Measurements from ENCODE around the gene TNIK.
"Not testable (repeated sequence)": the region's sequence is repeated elsewhere in the genome, so short reads cannot be mapped to it uniquely, and the experiment has no call there.

TNIK gene

GRCh38 chr3:171155122-171155700, 305.0 kb downstream of the TNIK start:
- no peak for DNase-seq

GRCh38 chr3:171150945-171151344, 309.3 kb downstream of the TNIK start:
- DNase-seq = no peak

- no peak for DNase-seq
Observed at GRCh38 chr3:171149526-171150116, 310.6 kb downstream of the TNIK start.

- no peak for DNase-seq
Observed at GRCh38 chr3:171145798-171146197, 314.4 kb downstream of the TNIK start.

- no peak for DNase-seq
Observed at GRCh38 chr3:171142985-171143384, 317.2 kb downstream of the TNIK start.

- no peak for DNase-seq
Observed at GRCh38 chr3:171140246-171140645, 320.0 kb downstream of the TNIK start.

- no peak for DNase-seq
Observed at GRCh38 chr3:171138027-171138426, 322.2 kb downstream of the TNIK start.

GRCh38 chr3:171135549-171135948, 324.7 kb downstream of the TNIK start:
- DNase-seq = no peak

- DNase-seq = no peak
Observed at GRCh38 chr3:171133796-171134569, 326.2 kb downstream of the TNIK start.

GRCh38 chr3:171133337-171133736, 326.9 kb downstream of the TNIK start:
- DNase-seq = no peak

- DNase-seq = no peak
Observed at GRCh38 chr3:171132873-171133272, 327.3 kb downstream of the TNIK start.

- DNase-seq = no peak
Observed at GRCh38 chr3:171129827-171130226, 330.4 kb downstream of the TNIK start.

GRCh38 chr3:171127611-171128010, 332.6 kb downstream of the TNIK start:
- no peak for DNase-seq

- DNase-seq = no peak
Observed at GRCh38 chr3:171126478-171127209, 333.6 kb downstream of the TNIK start.

- DNase-seq = no peak
Observed at GRCh38 chr3:171125010-171125409, 335.2 kb downstream of the TNIK start.

- DNase-seq = no peak
Observed at GRCh38 chr3:171123915-171124314, 336.3 kb downstream of the TNIK start.

GRCh38 chr3:171122861-171123260, 337.3 kb downstream of the TNIK start:
- DNase-seq = no peak

GRCh38 chr3:171122240-171122639, 338.0 kb downstream of the TNIK start:
- no peak for DNase-seq

GRCh38 chr3:171121801-171122200, 338.4 kb downstream of the TNIK start:
- no peak for DNase-seq

GRCh38 chr3:171119402-171119801, 340.8 kb downstream of the TNIK start:
- not testable (repeated sequence) for DNase-seq

GRCh38 chr3:171118993-171119392, 341.2 kb downstream of the TNIK start:
- not testable (repeated sequence) for DNase-seq

- no peak for DNase-seq
Observed at GRCh38 chr3:171116824-171117395, 343.3 kb downstream of the TNIK start.

GRCh38 chr3:171116365-171116764, 343.8 kb downstream of the TNIK start:
- no peak for DNase-seq
